HL-60 (cell line): ENCODE data around the gene POC1B.
A peak's percentile ranks its signal among the peaks of the same experiment; 100 is the strongest.

ENCODE experiments used
- DNase-seq, 2 experiments: peaks; one replicate each; pipeline ENCODE4 v3.0.0-alpha.2; 2010 to 2020; ENCODE audit warnings: low read depth in 1 of 2, low spot score in 1 of 2
- H3K27ac ChIP-seq: fragments of 250-450 bp; sonication (Bioruptor Pico); replicated peaks from 2 replicates; pipeline ENCODE4 v1.5.1; 2020; ENCODE audit warnings: mild to moderate bottlenecking, moderate library complexity
- H3K27me3 ChIP-seq: fragments of 250-450 bp; sonication (Bioruptor Pico); 2 replicates; pipeline ENCODE4 v1.5.1; 2021; ENCODE audit warnings: mild to moderate bottlenecking, moderate library complexity; ENCODE audit not compliant: insufficient read depth, poor library complexity, severe bottlenecking
- H3K4me3 ChIP-seq: replicated peaks from 2 replicates; pipeline ENCODE4 v1.5.1; 2011; ENCODE audit warnings: mild to moderate bottlenecking, control low read depth, low read length; ENCODE audit not compliant: insufficient read depth
- GABPA ChIP-seq: IDR thresholded peaks from 2 replicates; pipeline ENCODE4 v1.6.1; 2012; ENCODE audit warnings: low read depth
- POLR2AphosphoS5 ChIP-seq: IDR thresholded peaks from 2 replicates; pipeline ENCODE4 v1.6.1; 2012; ENCODE audit warnings: low read depth
- SPI1 ChIP-seq: IDR thresholded peaks from 2 replicates; pipeline ENCODE4 v1.6.1; 2012; ENCODE audit warnings: low read depth, mild to moderate bottlenecking, borderline replicate concordance
- TF ChIP-seq, protein P1 (sequence below): IDR thresholded peaks from 2 replicates; pipeline ENCODE4 v1.6.1; 2012; ENCODE audit warnings: low read depth; ENCODE audit not compliant: insufficient replicate concordance
- TF ChIP-seq, protein P2 (sequence below): IDR thresholded peaks from one replicate; pipeline ENCODE4 v1.5.1; 2011; ENCODE audit warnings: low read length, control low read depth, inconsistent platforms; ENCODE audit not compliant: insufficient read depth

Gene POC1B

DNA sequence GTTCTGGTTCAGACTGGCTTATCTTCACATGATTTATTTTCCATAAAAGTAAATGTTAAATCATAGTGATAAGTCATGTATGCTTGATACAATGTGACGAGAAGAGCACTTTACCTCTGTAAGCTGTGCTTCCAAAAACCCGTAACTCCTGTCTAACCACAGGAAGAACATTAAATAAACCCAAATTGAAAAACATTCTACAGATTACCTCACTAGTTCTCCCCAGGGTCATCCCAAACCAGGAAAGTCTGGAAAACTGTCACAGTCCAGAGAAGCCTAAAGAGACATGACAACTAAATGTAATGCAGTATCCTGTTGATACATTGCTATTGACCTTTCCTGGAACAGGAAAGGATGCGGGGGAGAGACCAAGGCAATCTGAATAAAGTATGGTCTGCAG is 141.0 kb downstream of the POC1B start:
- no peaks in the 10 kb centered on the region for H3K27me3 ChIP-seq
- peak overlapping the region; percentile 59; the same call in 1 of the 2 replicates for H3K27ac ChIP-seq
- TF ChIP-seq, protein P1, sequence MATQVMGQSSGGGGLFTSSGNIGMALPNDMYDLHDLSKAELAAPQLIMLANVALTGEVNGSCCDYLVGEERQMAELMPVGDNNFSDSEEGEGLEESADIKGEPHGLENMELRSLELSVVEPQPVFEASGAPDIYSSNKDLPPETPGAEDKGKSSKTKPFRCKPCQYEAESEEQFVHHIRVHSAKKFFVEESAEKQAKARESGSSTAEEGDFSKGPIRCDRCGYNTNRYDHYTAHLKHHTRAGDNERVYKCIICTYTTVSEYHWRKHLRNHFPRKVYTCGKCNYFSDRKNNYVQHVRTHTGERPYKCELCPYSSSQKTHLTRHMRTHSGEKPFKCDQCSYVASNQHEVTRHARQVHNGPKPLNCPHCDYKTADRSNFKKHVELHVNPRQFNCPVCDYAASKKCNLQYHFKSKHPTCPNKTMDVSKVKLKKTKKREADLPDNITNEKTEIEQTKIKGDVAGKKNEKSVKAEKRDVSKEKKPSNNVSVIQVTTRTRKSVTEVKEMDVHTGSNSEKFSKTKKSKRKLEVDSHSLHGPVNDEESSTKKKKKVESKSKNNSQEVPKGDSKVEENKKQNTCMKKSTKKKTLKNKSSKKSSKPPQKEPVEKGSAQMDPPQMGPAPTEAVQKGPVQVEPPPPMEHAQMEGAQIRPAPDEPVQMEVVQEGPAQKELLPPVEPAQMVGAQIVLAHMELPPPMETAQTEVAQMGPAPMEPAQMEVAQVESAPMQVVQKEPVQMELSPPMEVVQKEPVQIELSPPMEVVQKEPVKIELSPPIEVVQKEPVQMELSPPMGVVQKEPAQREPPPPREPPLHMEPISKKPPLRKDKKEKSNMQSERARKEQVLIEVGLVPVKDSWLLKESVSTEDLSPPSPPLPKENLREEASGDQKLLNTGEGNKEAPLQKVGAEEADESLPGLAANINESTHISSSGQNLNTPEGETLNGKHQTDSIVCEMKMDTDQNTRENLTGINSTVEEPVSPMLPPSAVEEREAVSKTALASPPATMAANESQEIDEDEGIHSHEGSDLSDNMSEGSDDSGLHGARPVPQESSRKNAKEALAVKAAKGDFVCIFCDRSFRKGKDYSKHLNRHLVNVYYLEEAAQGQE = no peak
- TF ChIP-seq, protein P2, sequence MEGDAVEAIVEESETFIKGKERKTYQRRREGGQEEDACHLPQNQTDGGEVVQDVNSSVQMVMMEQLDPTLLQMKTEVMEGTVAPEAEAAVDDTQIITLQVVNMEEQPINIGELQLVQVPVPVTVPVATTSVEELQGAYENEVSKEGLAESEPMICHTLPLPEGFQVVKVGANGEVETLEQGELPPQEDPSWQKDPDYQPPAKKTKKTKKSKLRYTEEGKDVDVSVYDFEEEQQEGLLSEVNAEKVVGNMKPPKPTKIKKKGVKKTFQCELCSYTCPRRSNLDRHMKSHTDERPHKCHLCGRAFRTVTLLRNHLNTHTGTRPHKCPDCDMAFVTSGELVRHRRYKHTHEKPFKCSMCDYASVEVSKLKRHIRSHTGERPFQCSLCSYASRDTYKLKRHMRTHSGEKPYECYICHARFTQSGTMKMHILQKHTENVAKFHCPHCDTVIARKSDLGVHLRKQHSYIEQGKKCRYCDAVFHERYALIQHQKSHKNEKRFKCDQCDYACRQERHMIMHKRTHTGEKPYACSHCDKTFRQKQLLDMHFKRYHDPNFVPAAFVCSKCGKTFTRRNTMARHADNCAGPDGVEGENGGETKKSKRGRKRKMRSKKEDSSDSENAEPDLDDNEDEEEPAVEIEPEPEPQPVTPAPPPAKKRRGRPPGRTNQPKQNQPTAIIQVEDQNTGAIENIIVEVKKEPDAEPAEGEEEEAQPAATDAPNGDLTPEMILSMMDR = no peak
- no peak for TF ChIP-seq POLR2AphosphoS5
- no peak for TF ChIP-seq GABPA
- TF ChIP-seq SPI1 = no peak
- DNase-seq = no peak
- H3K4me3 ChIP-seq = no peak overlapping the region

DNA sequence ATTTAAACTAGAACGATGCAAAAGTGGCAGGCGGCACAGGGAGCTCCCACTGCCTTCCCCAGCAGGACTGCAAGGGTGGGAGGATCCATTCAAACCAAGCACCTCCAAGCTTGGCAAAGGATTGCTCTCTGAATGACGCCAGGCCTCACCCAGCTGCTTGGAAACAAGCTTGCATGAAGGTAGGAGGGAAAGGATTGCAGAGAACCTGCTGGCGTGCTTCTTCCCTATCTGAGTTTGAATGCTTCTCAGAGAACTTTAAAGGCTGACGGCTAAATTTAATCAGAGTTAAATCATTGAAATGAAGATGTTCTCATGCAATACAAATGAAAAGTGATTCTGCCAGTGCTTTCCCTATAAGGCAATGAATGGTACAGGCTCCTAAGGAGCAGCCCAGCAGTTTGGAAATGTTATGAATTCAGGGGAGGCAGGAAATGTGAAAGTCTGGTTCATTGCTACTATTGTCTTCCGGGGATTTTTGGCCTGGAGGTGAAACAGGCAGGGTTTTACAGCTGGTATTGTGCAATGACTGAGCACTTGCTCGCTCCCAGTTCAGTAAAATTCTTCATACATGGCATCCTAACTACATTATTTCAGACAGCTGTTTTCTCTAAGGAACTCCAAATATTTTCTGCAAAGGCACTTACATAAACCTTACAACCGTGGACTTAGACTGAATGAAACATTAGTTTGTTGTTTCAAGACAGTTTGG is 141.6 kb downstream of the POC1B start:
- H3K27me3 ChIP-seq = no peaks in the 10 kb centered on the region
- no peak; the same call in 1 of the 2 replicates for TF ChIP-seq POLR2AphosphoS5
- no peak for TF ChIP-seq GABPA
- TF ChIP-seq, protein P2 = no peak
- TF ChIP-seq, protein P1 = no peak
- no peak for TF ChIP-seq SPI1
- no peak overlapping the region for H3K4me3 ChIP-seq
- DNase-seq = peak; percentile 72 to 77
- peak overlapping the region; percentile 59 for H3K27ac ChIP-seq

DNA sequence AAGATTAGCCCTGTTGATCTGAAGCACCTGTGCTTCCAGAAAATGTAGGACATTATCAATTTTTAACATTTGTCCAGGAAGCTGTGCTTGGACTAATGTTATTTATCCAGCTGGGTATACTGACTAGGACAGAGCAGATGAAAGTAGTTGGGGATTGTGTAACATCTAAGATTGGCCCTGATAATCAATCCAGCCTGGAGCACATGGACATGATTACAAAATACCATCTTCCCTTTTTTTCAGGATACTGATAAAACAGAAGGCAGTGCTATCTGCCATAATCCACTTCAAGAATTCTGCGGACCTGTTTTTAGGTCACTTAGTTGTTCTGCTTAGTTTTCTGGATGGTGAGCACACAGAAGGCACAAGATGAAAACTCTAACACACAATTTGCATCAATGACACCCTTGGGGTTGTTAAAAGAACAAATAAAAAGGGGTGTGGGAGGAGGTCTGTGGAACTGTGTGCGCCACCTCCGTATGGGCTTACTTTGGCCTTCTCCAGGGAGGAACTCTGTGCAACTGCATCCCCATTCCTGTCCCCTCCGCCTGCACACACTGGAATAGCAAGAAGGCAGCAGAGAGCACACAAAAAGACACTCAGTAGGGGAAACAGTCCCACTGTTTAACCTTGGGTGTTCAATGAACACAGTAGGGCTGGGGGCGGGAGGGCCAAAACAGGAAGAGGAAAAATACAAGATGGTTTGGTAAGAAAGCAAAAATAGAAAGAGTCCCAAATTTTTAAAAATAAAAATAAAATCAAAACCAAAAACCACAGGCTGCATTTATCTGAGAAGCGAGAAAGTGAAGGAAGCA is 142.4 kb downstream of the POC1B start:
- H3K27ac ChIP-seq = peak overlapping the region; percentile 59
- H3K27me3 ChIP-seq = no peaks in the 10 kb centered on the region
- TF ChIP-seq, protein P2 = no peak
- TF ChIP-seq SPI1 (no peak), GABPA (no peak), POLR2AphosphoS5 (no peak)
- TF ChIP-seq, protein P1 = no peak
- DNase-seq = peak in 1 of 2 experiments; percentile 26
- no peak overlapping the region for H3K4me3 ChIP-seq
